ENCODE data around the gene NAA15.

- TF ChIP-seq CTCF (conservative IDR thresholded peaks at IDR 0.05; ENCODE audit: low read length) (no peak), EZH2phosphoT487 (IDR thresholded peaks at IDR 0.05; ENCODE audit: borderline replicate concordance) (no peak)
Measured at GRCh38 chr4:139266583-139267257, 34.6 kb upstream of the NAA15 start.

Measured in Loucy (cell line).